GM12801 (cell line): Measurements from ENCODE around the gene PGD.

Experiments
- TF ChIP-seq, protein P1 (sequence below): IDR thresholded peaks from one replicate; pipeline ENCODE4 v1.5.1; 2011; ENCODE audit warnings: control low read depth; ENCODE audit not compliant: insufficient read length; ENCODE audit errors: extremely low read depth

The PGD gene

DNA sequence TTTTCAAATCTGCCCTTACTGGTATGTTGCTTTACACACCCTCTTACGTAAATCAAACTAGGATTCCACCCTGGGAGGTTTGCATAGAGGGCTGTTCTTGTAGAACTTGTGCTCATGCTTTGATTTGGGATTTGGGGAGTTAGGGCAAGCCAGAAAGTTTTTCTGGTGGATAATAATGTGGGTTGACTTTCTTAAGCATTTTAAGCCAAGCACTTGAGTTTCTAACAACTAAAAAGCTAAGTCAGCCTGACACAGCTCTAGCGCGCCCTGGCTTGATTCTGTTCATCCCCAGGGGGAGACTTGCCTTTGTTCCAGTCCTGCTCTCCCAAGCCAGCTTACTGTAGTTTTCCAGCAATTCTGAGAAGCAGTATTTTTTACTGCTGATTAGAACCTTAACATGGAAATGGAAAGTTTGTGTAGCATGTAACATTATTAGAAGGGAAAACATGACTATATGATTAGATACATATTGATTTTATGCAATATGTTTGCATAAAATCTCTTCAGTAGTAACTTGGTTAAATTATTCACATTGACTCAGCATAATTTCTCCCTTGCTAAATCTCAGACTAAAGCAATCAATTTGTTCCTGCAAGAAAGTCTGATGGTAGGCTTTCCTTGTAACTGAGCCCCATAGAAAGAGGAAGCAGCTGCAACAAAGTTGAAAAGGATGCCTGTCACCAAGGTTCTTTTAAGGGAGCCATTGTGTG is 11.0 kb upstream of the PGD start:
- TF ChIP-seq, protein P1, sequence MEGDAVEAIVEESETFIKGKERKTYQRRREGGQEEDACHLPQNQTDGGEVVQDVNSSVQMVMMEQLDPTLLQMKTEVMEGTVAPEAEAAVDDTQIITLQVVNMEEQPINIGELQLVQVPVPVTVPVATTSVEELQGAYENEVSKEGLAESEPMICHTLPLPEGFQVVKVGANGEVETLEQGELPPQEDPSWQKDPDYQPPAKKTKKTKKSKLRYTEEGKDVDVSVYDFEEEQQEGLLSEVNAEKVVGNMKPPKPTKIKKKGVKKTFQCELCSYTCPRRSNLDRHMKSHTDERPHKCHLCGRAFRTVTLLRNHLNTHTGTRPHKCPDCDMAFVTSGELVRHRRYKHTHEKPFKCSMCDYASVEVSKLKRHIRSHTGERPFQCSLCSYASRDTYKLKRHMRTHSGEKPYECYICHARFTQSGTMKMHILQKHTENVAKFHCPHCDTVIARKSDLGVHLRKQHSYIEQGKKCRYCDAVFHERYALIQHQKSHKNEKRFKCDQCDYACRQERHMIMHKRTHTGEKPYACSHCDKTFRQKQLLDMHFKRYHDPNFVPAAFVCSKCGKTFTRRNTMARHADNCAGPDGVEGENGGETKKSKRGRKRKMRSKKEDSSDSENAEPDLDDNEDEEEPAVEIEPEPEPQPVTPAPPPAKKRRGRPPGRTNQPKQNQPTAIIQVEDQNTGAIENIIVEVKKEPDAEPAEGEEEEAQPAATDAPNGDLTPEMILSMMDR = no peak

DNA sequence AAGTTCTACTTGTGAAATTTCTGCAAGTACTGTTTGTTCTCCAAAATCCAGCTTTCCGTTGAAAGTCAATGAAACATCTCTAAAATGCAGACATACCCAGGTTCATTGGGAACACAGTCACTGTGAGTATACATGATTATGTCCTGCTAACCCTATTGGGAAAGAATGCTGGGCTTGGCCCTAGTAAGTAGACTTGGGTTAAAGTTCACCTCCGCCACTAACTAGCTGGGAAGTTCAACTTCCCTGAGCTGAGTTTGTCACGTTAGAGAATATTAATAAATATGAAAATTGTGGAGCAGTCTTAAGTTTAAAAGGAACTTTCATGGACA is 10.5 kb upstream of the PGD start:
- TF ChIP-seq, protein P1 = no peak

DNA sequence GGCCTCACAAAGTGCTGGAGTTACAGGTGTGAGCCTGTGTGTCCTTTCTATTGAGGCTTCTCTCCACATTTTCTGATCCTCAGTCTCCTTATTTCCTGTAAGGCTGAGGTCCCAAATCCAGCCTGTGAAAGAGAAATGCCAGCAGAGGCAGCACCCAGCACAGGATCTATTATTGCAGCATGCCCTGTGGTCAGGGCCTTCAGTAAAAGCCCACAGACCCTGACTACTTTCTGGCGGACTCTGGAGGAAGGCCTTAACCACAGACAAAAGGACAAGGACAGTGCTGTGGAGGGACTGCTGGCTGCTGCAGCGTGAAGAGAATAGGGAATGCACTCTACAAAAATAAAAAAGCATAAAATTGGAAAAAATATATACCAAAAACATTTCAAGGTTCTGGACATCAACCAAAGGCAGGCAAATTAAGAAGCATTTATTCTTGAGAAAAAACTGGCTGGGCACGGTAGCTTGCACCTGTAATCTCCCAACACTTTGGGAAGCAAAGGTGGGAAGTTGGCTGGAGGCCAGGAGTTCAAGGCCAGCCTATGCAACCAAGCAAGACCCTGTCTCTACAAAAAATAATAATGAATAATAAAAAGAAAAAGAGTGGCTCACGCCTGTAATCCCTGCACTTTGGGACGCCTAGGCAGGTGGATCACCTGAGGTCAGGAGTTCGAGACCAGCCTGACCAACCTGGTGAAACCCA is 9.4 kb upstream of the PGD start:
- TF ChIP-seq, protein P1 = no peak

DNA sequence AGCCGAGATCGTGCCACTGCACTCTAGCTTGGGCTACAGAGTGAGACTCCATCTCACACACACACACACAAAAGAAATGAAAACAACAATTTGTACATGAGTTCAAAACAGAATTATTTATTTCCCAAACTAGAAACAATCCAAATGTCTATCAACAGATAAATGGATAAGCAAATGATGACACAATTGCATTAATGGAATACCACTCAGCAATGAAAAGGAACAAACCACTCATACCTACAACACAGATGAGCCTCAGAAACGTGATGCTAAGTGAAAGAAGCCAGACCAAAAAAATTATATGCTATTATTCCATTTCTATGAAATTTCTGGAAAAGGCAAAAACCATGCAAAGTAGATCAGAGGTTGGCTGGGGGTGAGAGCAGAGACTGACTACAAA is 2.0 kb upstream of the PGD start:
- TF ChIP-seq, protein P1 = no peak

DNA sequence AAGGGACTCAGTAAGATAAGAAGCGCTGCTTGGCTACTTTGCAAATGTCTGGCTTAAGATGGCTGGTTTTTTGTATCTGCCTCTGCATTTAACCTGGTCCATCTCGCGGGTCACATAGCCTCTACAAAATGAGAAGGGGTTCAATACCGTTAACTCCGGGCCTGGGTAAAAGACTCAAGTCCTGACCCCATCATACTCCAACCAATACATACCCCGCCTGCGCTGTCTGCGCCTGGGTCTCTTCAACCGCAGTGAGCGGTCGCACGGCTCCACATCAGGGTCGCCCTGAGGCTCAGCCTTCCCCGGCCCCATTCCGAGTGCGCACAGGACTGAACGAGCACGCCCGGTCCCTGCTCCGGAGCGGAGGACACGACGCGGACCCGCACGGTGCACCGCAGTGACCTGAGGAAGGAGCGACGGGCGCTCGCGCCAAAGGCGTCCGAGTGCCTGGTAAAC is 558 bp upstream of the PGD start:
- TF ChIP-seq, protein P1 = no peak

DNA sequence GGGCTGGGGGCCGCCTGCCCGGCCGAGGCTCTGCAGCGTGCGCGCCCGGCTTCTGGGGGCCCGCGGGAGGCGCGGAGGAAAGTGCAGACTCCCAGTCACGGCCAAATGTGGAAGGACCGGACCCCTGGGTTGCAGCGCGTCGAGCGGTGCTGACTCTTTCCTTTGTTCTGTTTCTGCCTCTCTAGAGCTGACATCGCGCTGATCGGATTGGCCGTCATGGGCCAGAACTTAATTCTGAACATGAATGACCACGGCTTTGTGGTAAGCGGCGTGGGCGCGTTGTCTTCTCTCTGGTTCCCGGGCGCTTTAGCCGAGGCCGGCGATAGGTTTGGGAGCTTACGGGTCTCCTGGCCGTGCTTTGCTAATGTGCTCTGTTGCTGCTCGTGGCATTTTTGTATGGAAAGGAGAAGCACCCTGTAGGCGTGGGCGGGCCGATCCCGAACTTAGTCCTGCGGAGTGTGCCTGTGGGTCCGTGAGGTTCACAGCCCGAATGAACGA is 629 bp downstream of the PGD start:
- TF ChIP-seq, protein P1 = no peak

DNA sequence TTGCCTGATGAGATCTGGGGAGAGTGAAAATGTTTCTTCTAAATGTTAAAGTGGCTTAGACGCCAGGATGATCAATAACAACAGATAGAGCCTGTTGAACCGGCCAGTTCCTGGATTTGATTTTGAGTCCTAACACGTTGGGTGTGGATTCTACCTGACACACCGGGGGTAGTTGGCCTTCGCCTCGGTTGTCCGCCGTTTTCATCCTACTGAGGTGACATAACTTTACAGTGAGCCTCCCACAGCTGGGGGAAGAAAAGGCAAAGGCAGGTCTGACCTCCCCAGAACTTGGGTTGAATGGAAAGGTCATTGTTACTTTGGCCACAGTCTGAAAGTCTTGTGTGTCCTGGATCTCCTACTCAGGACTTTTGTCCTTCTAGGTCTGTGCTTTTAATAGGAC is 1.1 kb downstream of the PGD start:
- TF ChIP-seq, protein P1 = no peak
